HEK293 (cell line): ENCODE results near the gene SHROOM3.
A peak's percentile ranks its signal among the peaks of the same experiment; 100 is the strongest.

Source experiments
- CTCF ChIA-PET: fragments of 350-600 bp; formaldehyde crosslinking; extraction: SDS; loops from one replicate; lab custom pipeline; 2021; ENCODE audit warnings: antibody characterized with exemption; lab: Yijun Ruan, JAX
- POLR2A ChIA-PET: fragments of 300-600 bp; formaldehyde crosslinking; extraction: SDS; loops from one replicate; lab custom pipeline; 2020; ENCODE audit warnings: antibody characterized with exemption, inconsistent platforms; lab: Yijun Ruan, JAX
- H3K27ac ChIP-seq: fragments of 200-500 bp; sonication (Bioruptor generic); 2 replicates; pipeline ENCODE4 v1.5.1; 2014; ENCODE audit warnings: low read depth, low read length, control low read depth, inconsistent platforms; ENCODE audit errors: extremely low read depth
- H3K36me3 ChIP-seq, 2 experiments: fragments of 200-500 bp in 1 of 2; sonication (Bioruptor generic) in 1 of 2; 1 replicate in 1 of 2; 2 replicates in 1 of 2; pipeline ENCODE4 v1.5.1; 2014 to 2017; ENCODE audit warnings: inconsistent platforms in 2 of 2, low read length in 2 of 2; ENCODE audit not compliant: control insufficient read depth in 2 of 2, insufficient read depth in 1 of 2
- H3K4me1 ChIP-seq: fragments of 200-500 bp; sonication (Bioruptor generic); 2 replicates; pipeline ENCODE4 v1.5.1; 2014; ENCODE audit warnings: mild to moderate bottlenecking, low read length, inconsistent platforms; ENCODE audit not compliant: control insufficient read depth, insufficient read depth
- H3K4me3 ChIP-seq: 2 replicates; pipeline ENCODE4 v1.5.1; 2011; ENCODE audit warnings: low read depth, mild to moderate bottlenecking, control low read depth, low read length, moderate library complexity
- H3K9me3 ChIP-seq: fragments of 200-500 bp; sonication (Bioruptor generic); 2 replicates; pipeline ENCODE4 v1.5.1; 2014; ENCODE audit warnings: low read depth, low read length, inconsistent platforms; ENCODE audit not compliant: control insufficient read depth, insufficient read depth
- EGR2 ChIP-seq: fragments of 450-650 bp; formaldehyde crosslinking; IDR thresholded peaks from 2 replicates; pipeline ENCODE4 v1.5.1; 2016; ENCODE audit warnings: low read depth, missing biosample characterization, missing genetic modification characterization
- GLIS1 ChIP-seq: fragments of 450-650 bp; formaldehyde crosslinking; IDR thresholded peaks from 2 replicates; pipeline ENCODE4 v1.5.1; 2016; ENCODE audit warnings: missing biosample characterization, missing genetic modification characterization
- HOXD13 ChIP-seq: sonication (generic); formaldehyde crosslinking; IDR thresholded peaks from 2 replicates; pipeline ENCODE4 v1.8.0; 2022; ENCODE audit warnings: missing genetic modification reagents, borderline replicate concordance
- KLF10 ChIP-seq: fragments of 450-650 bp; IDR thresholded peaks from 2 replicates; pipeline ENCODE4 v1.5.1; 2018; ENCODE audit warnings: missing biosample characterization, mild to moderate bottlenecking, missing genetic modification characterization
- OVOL3 ChIP-seq: fragments of 450-650 bp; formaldehyde crosslinking; IDR thresholded peaks from 2 replicates; pipeline ENCODE4 v1.5.1; 2016; ENCODE audit warnings: missing biosample characterization, missing genetic modification characterization
- PRDM1 ChIP-seq: fragments of 450-650 bp; formaldehyde crosslinking; IDR thresholded peaks from 2 replicates; pipeline ENCODE4; 2016; ENCODE audit warnings: missing biosample characterization, missing genetic modification characterization
- SALL2 ChIP-seq: fragments of 450-650 bp; formaldehyde crosslinking; IDR thresholded peaks from 2 replicates; pipeline ENCODE4 v1.5.0; 2017; ENCODE audit warnings: missing biosample characterization, mild to moderate bottlenecking, missing genetic modification characterization, borderline replicate concordance
- ZFHX2 ChIP-seq: fragments of 450-650 bp; formaldehyde crosslinking; conservative IDR thresholded peaks from 2 replicates; pipeline ENCODE4 v1.5.1; 2016; ENCODE audit warnings: missing biosample characterization, missing genetic modification characterization
- ZIC2 ChIP-seq: fragments of 450-650 bp; formaldehyde crosslinking; IDR thresholded peaks from 2 replicates; pipeline ENCODE4 v1.5.1; 2016; ENCODE audit warnings: missing biosample characterization, missing genetic modification characterization
- ZNF112 ChIP-seq: fragments of 450-650 bp; formaldehyde crosslinking; IDR thresholded peaks from 2 replicates; pipeline ENCODE4 v1.5.0; 2017; ENCODE audit warnings: missing biosample characterization, missing genetic modification characterization
- ZNF16 ChIP-seq: fragments of 450-650 bp; formaldehyde crosslinking; IDR thresholded peaks from 2 replicates; pipeline ENCODE4 v1.5.1; 2016; ENCODE audit warnings: low read depth, missing biosample characterization, missing genetic modification characterization
- ZNF394 ChIP-seq: fragments of 450-650 bp; formaldehyde crosslinking; IDR thresholded peaks from 2 replicates; pipeline ENCODE4 v1.5.1; 2016; ENCODE audit warnings: missing biosample characterization, missing genetic modification characterization, mild to moderate bottlenecking, moderate library complexity, borderline replicate concordance
- ZNF416 ChIP-seq: fragments of 450-650 bp; formaldehyde crosslinking; IDR thresholded peaks from 2 replicates; pipeline ENCODE4 v1.5.1; 2016; ENCODE audit warnings: missing biosample characterization, missing genetic modification characterization
- ZNF621 ChIP-seq: fragments of 450-650 bp; formaldehyde crosslinking; IDR thresholded peaks from 2 replicates; pipeline ENCODE4 v1.5.1; 2017; ENCODE audit warnings: missing biosample characterization, missing genetic modification characterization
- ZNF623 ChIP-seq: fragments of 450-650 bp; formaldehyde crosslinking; IDR thresholded peaks from 2 replicates; pipeline ENCODE4 v1.5.1; 2016; ENCODE audit warnings: missing biosample characterization, missing genetic modification characterization
- ZSCAN30 ChIP-seq: fragments of 450-650 bp; IDR thresholded peaks from 2 replicates; pipeline ENCODE4 v1.5.1; 2018; ENCODE audit warnings: missing biosample characterization, mild to moderate bottlenecking, missing genetic modification characterization, moderate library complexity
- TF ChIP-seq, protein P1 (sequence below): fragments of 450-650 bp; formaldehyde crosslinking; IDR thresholded peaks from 2 replicates; pipeline ENCODE4 v1.5.1; 2016; ENCODE audit warnings: missing biosample characterization, missing genetic modification characterization

The SHROOM3 gene

GRCh38 chr4:76681996-76682395 is 247.0 kb downstream of the SHROOM3 start:
- Histone ChIP-seq H3K4me1 (peaks cover 4% of the 10 kb centered on the region), H3K4me3 (no peak overlapping the region), H3K36me3 (no peaks in the 10 kb centered on the region)
- no peak for TF ChIP-seq ZNF394
- TF ChIP-seq SALL2 (tag by site-specific recombination): no peak
- TF ChIP-seq OVOL3 (tag by site-specific recombination): no peak
- TF ChIP-seq, all 188 proteins: peak for 0
- H3K9me3 ChIP-seq: no peaks in the 10 kb centered on the region
- POLR2A ChIA-PET: no interaction called here
- CTCF ChIA-PET: no interaction called here
- no peak overlapping the region for H3K27ac ChIP-seq

DNA sequence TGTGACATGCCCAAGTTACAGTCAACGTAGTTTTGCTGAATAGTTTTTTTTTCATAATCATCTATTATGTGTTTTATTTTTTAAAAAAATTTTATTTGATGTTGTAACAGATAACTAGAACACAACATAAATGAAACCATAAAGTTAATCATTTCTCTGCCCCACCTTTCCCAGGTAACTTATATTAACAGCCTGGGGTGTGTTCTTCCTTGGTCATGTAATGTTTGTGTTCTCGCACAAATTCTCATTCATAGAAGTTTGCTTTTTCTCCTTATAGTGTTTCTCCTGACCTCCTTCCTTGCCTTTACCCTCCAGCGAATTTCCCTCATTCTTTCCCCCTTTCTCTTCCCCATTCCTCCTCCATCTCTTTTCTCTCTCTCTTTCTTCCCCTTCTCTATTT is 248.1 kb downstream of the SHROOM3 start:
- CTCF ChIA-PET: interaction anchor here (0.6 to 0.7 kb wide), 2 partner anchors 26 to 269 kb away, joined by 3 read pairs; no protein-coding TSS in a partner anchor
- no peaks in the 10 kb centered on the region for H3K9me3 ChIP-seq

DNA sequence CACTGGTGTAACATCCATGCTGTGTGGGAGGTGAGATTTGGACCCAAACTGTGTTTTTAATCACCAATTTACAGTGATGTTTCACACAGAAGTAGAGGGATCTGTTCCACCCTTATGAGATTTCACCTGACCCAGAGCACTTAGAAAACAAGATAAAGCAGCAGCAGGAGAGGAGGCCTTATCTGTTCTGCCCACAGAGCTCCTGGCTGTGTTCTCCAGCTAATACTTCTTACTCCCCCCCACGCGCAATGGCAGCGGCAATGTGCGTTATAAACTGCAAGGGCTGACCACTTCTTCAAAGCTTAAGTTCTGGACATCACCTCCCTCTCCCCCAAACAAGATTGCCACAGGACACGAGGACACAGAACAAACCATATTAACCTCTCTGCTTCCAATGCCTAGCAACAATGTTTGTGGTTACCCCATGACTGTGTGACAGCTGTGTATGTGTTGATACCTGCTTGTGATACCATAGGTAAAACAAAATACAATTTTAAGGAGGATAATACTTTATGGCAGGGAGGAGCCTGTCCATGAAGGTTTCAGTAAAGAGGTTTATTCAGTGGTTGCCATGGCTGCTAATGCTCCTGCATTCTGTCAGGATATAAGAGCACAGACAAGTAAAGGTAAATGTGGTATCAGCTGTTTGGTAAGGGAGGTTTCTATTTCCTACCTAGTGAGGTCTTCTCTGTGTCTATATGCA is 252.9 kb downstream of the SHROOM3 start:
- Histone ChIP-seq H3K9me3 (no peaks in the 10 kb centered on the region), H3K27ac (no peak overlapping the region)
- TF ChIP-seq ZSCAN30 (tag by site-specific recombination) (no peak), ZNF394 (no peak), ZFHX2 (tag by site-specific recombination) (peak; percentile 70), ZNF416 (tag by site-specific recombination) (no peak), GLIS1 (tag by site-specific recombination) (peak; percentile 72), KLF10 (tag by site-specific recombination) (no peak), ZIC2 (tag by site-specific recombination) (peak; percentile 76), ZNF112 (no peak), EGR2 (tag by site-specific recombination) (peak; percentile 57; the same call in 1 of the 2 replicates), ZNF621 (tag by site-specific recombination) (no peak), ZNF623 (no peak)
- TF ChIP-seq, all 188 proteins: peak for 4
- Histone ChIP-seq H3K4me1 (peaks cover 1% of the 10 kb centered on the region; the same call in 1 of the 2 replicates), H3K36me3 (no peaks in the 10 kb centered on the region), H3K4me3 (no peak overlapping the region)
- POLR2A ChIA-PET: no interaction called here
- CTCF ChIA-PET: interaction anchor here (0.6 kb wide), 1 partner anchor 62 kb away, joined by 3 read pairs; no protein-coding TSS in a partner anchor

More for the DNA sequence above, 248.1 kb downstream of the SHROOM3 start:
- peak; percentile 67 for TF ChIP-seq PRDM1 (tag by site-specific recombination)
- no peak for TF ChIP-seq ZNF16 (tag by site-specific recombination)
- no peak for TF ChIP-seq ZIC2 (tag by site-specific recombination)
- TF ChIP-seq HOXD13 (CRISPR knock-in tag): no peak
- TF ChIP-seq, protein P1, sequence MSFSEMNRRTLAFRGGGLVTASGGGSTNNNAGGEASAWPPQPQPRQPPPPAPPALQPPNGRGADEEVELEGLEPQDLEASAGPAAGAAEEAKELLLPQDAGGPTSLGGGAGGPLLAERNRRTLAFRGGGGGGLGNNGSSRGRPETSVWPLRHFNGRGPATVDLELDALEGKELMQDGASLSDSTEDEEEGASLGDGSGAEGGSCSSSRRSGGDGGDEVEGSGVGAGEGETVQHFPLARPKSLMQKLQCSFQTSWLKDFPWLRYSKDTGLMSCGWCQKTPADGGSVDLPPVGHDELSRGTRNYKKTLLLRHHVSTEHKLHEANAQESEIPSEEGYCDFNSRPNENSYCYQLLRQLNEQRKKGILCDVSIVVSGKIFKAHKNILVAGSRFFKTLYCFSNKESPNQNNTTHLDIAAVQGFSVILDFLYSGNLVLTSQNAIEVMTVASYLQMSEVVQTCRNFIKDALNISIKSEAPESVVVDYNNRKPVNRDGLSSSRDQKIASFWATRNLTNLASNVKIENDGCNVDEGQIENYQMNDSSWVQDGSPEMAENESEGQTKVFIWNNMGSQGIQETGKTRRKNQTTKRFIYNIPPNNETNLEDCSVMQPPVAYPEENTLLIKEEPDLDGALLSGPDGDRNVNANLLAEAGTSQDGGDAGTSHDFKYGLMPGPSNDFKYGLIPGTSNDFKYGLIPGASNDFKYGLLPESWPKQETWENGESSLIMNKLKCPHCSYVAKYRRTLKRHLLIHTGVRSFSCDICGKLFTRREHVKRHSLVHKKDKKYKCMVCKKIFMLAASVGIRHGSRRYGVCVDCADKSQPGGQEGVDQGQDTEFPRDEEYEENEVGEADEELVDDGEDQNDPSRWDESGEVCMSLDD (tag by site-specific recombination): no peak
- POLR2A ChIA-PET: interaction anchor here (0.6 kb wide), 1 partner anchor 50 kb away, joined by 13 read pairs; no protein-coding TSS in a partner anchor
- no peaks in the 10 kb centered on the region for H3K36me3 ChIP-seq
- H3K4me1 ChIP-seq: peaks cover 4% of the 10 kb centered on the region
- no peak overlapping the region for H3K4me3 ChIP-seq
- no peak overlapping the region for H3K27ac ChIP-seq
